Breast epithelium (tissue), 3 donors: ENCODE measurements around the gene GRIP2.

Experiments
- CTCF ChIP-seq, 3 donors: fragments of 450-650 bp; IDR thresholded peaks; one replicate each; pipeline ENCODE4 v1.5.1; 2016 to 2017; ENCODE audit warnings: antibody characterized with exemption in 3 of 3, mild to moderate bottlenecking in 3 of 3, moderate library complexity in 3 of 3
- POLR2A ChIP-seq: fragments of 450-650 bp; IDR thresholded peaks from one replicate; pipeline ENCODE4 v1.6.1; 2016; ENCODE audit warnings: antibody characterized with exemption, mild to moderate bottlenecking, moderate library complexity

GRCh38 chr3:14570864-14571263 lies 30.7 kb upstream of the GRIP2 start:
- no peak for TF ChIP-seq POLR2A
- no peak for TF ChIP-seq CTCF (IDR thresholded peaks at IDR 0.05)
